Retina (tissue), 1 donor: ENCODE data around the gene ST8SIA1.
"Not testable (repeated sequence)": the region's sequence is repeated elsewhere in the genome, so short reads cannot be mapped to it uniquely, and the experiment has no call there.

Experiments used
- DNase-seq: peaks from one replicate; pipeline ENCODE4 v3.0.0-alpha.2; 2016

ST8SIA1 gene

GRCh38 chr12:22334410-22335100, at the start of gene ST8SIA1:
Gene ST8SIA1 (minus strand): TSS chr12:22334707. CDS start chr12:22334232, 475 bp downstream.
- DNase-seq, result peak; percentile 77

GRCh38 chr12:22380031-22380430, 45.5 kb upstream of the ST8SIA1 start:
- no peak for DNase-seq

GRCh38 chr12:22377731-22378496, 43.4 kb upstream of the ST8SIA1 start:
- no peak for DNase-seq

GRCh38 chr12:22376596-22377150, 42.2 kb upstream of the ST8SIA1 start:
- DNase-seq, result not testable (repeated sequence)

GRCh38 chr12:22374508-22374907, 40.0 kb upstream of the ST8SIA1 start:
- no peak for DNase-seq

- DNase-seq, result no peak
These were observed 37.9 kb upstream of the ST8SIA1 start for GRCh38 chr12:22372277-22372837.

GRCh38 chr12:22366181-22366580, 31.7 kb upstream of the ST8SIA1 start:
- no peak for DNase-seq

- DNase-seq, result no peak
These were observed 27.3 kb upstream of the ST8SIA1 start for GRCh38 chr12:22361785-22362184.

- DNase-seq, result no peak
These were observed 26.3 kb upstream of the ST8SIA1 start for GRCh38 chr12:22360774-22361173.

GRCh38 chr12:22357531-22357930, 23.0 kb upstream of the ST8SIA1 start:
- DNase-seq, result no peak

GRCh38 chr12:22356231-22356630, 21.7 kb upstream of the ST8SIA1 start:
- no peak for DNase-seq

- no peak for DNase-seq
These were observed 20.6 kb upstream of the ST8SIA1 start for GRCh38 chr12:22355011-22355580.

GRCh38 chr12:22353615-22354325, 19.3 kb upstream of the ST8SIA1 start:
- DNase-seq, result no peak

- DNase-seq, result no peak
These were observed 16.4 kb upstream of the ST8SIA1 start for GRCh38 chr12:22350886-22351285.

- DNase-seq, result no peak
These were observed 13.7 kb upstream of the ST8SIA1 start for GRCh38 chr12:22348208-22348607.

- no peak for DNase-seq
These were observed 5.6 kb upstream of the ST8SIA1 start for GRCh38 chr12:22340143-22340542.

- no peak for DNase-seq
These were observed 5.2 kb upstream of the ST8SIA1 start for GRCh38 chr12:22339691-22340090.

GRCh38 chr12:22335794-22336166, 1.3 kb upstream of the ST8SIA1 start:
- no peak for DNase-seq

- DNase-seq, result no peak
These were observed 646 bp downstream of the ST8SIA1 start for GRCh38 chr12:22333713-22334409.

- peak; percentile 22 for DNase-seq
These were observed 1.3 kb downstream of the ST8SIA1 start for GRCh38 chr12:22333186-22333712.

GRCh38 chr12:22332202-22332601, 2.3 kb downstream of the ST8SIA1 start:
- no peak for DNase-seq

- DNase-seq, result no peak
These were observed 4.9 kb downstream of the ST8SIA1 start for GRCh38 chr12:22329621-22330020.
